ENCODE data around the gene GAS7. TPM values are rescaled to one million over a fixed set of nuclear protein-coding genes. Genes with fewer than 3 reads are reported as not detected.

Gene GAS7
- total RNA-seq, 1 experiment from 2014 or later = 4.1 TPM

- no peak overlapping the region for H2AFZ ChIP-seq (ENCODE audit: low read depth, low read length, poor library complexity, severe bottlenecking)
- H3K27me3 ChIP-seq (ENCODE audit: insufficient read depth, low read length) = peaks cover 11% of the 10 kb centered on the region; the same call in 1 of the 2 replicates
- no TSS peak for BruUV-seq (replicated peaks)
- TF ChIP-seq POLR2A (IDR thresholded peaks at IDR 0.05; ENCODE audit: borderline replicate concordance, extremely low read depth, insufficient read depth, insufficient read length) = no peak
- no peak for TF ChIP-seq YY1 (IDR thresholded peaks at IDR 0.05; ENCODE audit: extremely low read depth, insufficient replicate concordance, low read depth, low read length)
- TF ChIP-seq POLR2AphosphoS5 (IDR thresholded peaks at IDR 0.05; ENCODE audit: low read depth, low read length) = no peak
- TF ChIP-seq ZNF274 (IDR thresholded peaks at IDR 0.05; ENCODE audit: low read depth, low read length) = no peak
- TF ChIP-seq JUND (IDR thresholded peaks at IDR 0.05) = no peak
- no peak for TF ChIP-seq FOSL1 (IDR thresholded peaks at IDR 0.05; ENCODE audit: low read depth)
- TF ChIP-seq TCF7L2 (IDR thresholded peaks at IDR 0.05; ENCODE audit: borderline replicate concordance, extremely low read depth, insufficient read depth, insufficient read length) = no peak
- no peak for TF ChIP-seq ZBTB33 (IDR thresholded peaks at IDR 0.05; ENCODE audit: extremely low read depth, insufficient replicate concordance, low read length)
- no peak for TF ChIP-seq REST (IDR thresholded peaks at IDR 0.05; ENCODE audit: low read depth)
- DNase-seq (ENCODE audit: low read depth, low spot score) = no peak
- H3K4me2 ChIP-seq (ENCODE audit: low read length) = no peak overlapping the region
- no peaks in the 10 kb centered on the region for H3K36me3 ChIP-seq (ENCODE audit: control insufficient read depth in 1 of 2, insufficient read depth in 2 of 2, low read length in 2 of 2)
- H3K9ac ChIP-seq (ENCODE audit: low read length) = no peak overlapping the region
- ATAC-seq = no peak
- H3K4me1 ChIP-seq (ENCODE audit: control insufficient read depth in 1 of 2, insufficient read depth in 2 of 2, low read length in 2 of 2) = no peaks in the 10 kb centered on the region
- no peaks in the 10 kb centered on the region for H3K9me3 ChIP-seq (ENCODE audit: control insufficient read depth in 1 of 2, insufficient read depth in 1 of 2, low read depth in 1 of 2, low read length in 2 of 2)
- RAD21 ChIA-PET (ENCODE audit: low non-redundant PET in 1 of 2, low total read pairs in 2 of 2, uncharacterized antibody in 2 of 2, unreplicated experiment in 2 of 2) = no interaction called here
- H3K79me2 ChIP-seq (ENCODE audit: insufficient read depth, low read length) = no peaks in the 10 kb centered on the region
- H3K9me2 ChIP-seq (ENCODE audit: insufficient read depth) = no peaks in the 10 kb centered on the region
- no peak overlapping the region for H3K27ac ChIP-seq (ENCODE audit: low read depth, low read length)
- POLR2A ChIA-PET = no interaction called here
- CTCF ChIA-PET = no interaction called here
- intact Hi-C loops (cut with micrococcal nuclease) = no loop called here
- no peaks in the 10 kb centered on the region for H4K20me1 ChIP-seq (ENCODE audit: insufficient read depth)
- no peak overlapping the region for H3K4me3 ChIP-seq (replicated peaks in 1 of 2; ENCODE audit: low read depth in 1 of 2, low read length in 2 of 2)
Measured at GRCh38 chr17:9948928-9949327, 249.5 kb downstream of the GAS7 start.

All from HCT116 (cell line).